GM23338 (cell line): ENCODE data around the gene TBCD. TPM values are rescaled to one million over a fixed set of nuclear protein-coding genes. Genes with fewer than 3 reads are reported as not detected.

Experiments
- ATAC-seq: fragments of 200-7000 bp; cut with Tn5 transposase; 3 replicates; pipeline ENCODE4 v1.9.1; 2020
- DNase-seq: peaks from one replicate; pipeline ENCODE4 v3.0.0-alpha.2; 2015; ENCODE audit warnings: low spot score
- H2AFZ ChIP-seq: fragments of 200-600 bp; sonication (generic); 2 replicates; pipeline ENCODE4 v1.8.0; 2016; ENCODE audit warnings: antibody characterized with exemption, mild to moderate bottlenecking, moderate library complexity
- H3F3A ChIP-seq: fragments of 200-600 bp; sonication (generic); replicated peaks from 2 replicates; pipeline ENCODE4 v1.8.0; 2017; ENCODE audit warnings: antibody characterized with exemption, mixed run types, low read depth
- H3K27ac ChIP-seq: fragments of 200-600 bp; sonication (generic); 2 replicates; pipeline ENCODE4 v1.6.1; 2016; ENCODE audit warnings: low read depth
- H3K27me3 ChIP-seq: fragments of 200-600 bp; sonication (generic); 2 replicates; pipeline ENCODE4 v1.8.0; 2016; ENCODE audit warnings: mild to moderate bottlenecking, mixed run types, moderate library complexity; ENCODE audit not compliant: insufficient read depth
- H3K36me3 ChIP-seq: fragments of 200-600 bp; sonication (generic); 2 replicates; pipeline ENCODE4 v1.8.0; 2016; ENCODE audit warnings: mild to moderate bottlenecking; ENCODE audit not compliant: insufficient read depth
- H3K4me1 ChIP-seq: fragments of 200-600 bp; sonication (generic); 2 replicates; pipeline ENCODE4 v1.8.0; 2016; ENCODE audit warnings: mild to moderate bottlenecking, moderate library complexity; ENCODE audit not compliant: insufficient read depth
- H3K4me2 ChIP-seq: fragments of 200-600 bp; sonication (generic); 2 replicates; pipeline ENCODE4 v1.7.1; 2017; ENCODE audit warnings: mixed run types
- H3K4me3 ChIP-seq: fragments of 200-600 bp; sonication (generic); 2 replicates; pipeline ENCODE4 v1.6.1; 2016; ENCODE audit warnings: mixed run types
- H3K79me2 ChIP-seq: fragments of 200-600 bp; sonication (generic); replicated peaks from 2 replicates; pipeline ENCODE4 v1.8.0; 2017; ENCODE audit warnings: mild to moderate bottlenecking; ENCODE audit not compliant: insufficient read depth
- H3K9me2 ChIP-seq: fragments of 200-600 bp; sonication (generic); 2 replicates; pipeline ENCODE4 v1.8.0; 2017; ENCODE audit not compliant: insufficient read depth
- H4K20me1 ChIP-seq: fragments of 200-600 bp; sonication (generic); replicated peaks from 2 replicates; pipeline ENCODE4 v1.8.0; 2017; ENCODE audit warnings: mild to moderate bottlenecking; ENCODE audit not compliant: insufficient read depth
- H3K27ac Mint-ChIP-seq: 2 replicates; pipeline ENCODE4 v1.8.0; 2020; ENCODE audit warnings: inconsistent platforms, mild to moderate bottlenecking, moderate library complexity, mixed read lengths
- H3K27me3 Mint-ChIP-seq: 3 replicates; pipeline ENCODE4 v1.8.0; 2022; ENCODE audit warnings: low read depth, mild to moderate bottlenecking, moderate library complexity, mixed read lengths, inconsistent platforms; ENCODE audit not compliant: insufficient read depth, poor library complexity
- H3K36me3 Mint-ChIP-seq: 3 replicates; pipeline ENCODE4 v1.8.0; 2021; ENCODE audit warnings: low read depth, mild to moderate bottlenecking, inconsistent platforms, moderate library complexity, mixed read lengths
- H3K4me1 Mint-ChIP-seq: 3 replicates; pipeline ENCODE4 v1.8.0; 2020; ENCODE audit warnings: mild to moderate bottlenecking, inconsistent platforms, mixed read lengths
- H3K4me3 Mint-ChIP-seq: 3 replicates; pipeline ENCODE4 v1.8.0; 2021; ENCODE audit warnings: moderate library complexity, mild to moderate bottlenecking, inconsistent platforms, mixed read lengths
- H3K9me3 Mint-ChIP-seq: 3 replicates; pipeline ENCODE4 v1.8.0; 2020; ENCODE audit warnings: moderate library complexity, mild to moderate bottlenecking, inconsistent platforms, mixed read lengths
- CREB1 ChIP-seq: fragments of 250-450 bp; sonication (Bioruptor Pico); IDR thresholded peaks from 2 replicates; pipeline ENCODE4 v1.5.0; 2020; ENCODE audit warnings: low read depth, mild to moderate bottlenecking, moderate library complexity
- CTCF ChIP-seq, 2 experiments: fragments of 200-600 bp in 1 of 2; sonication (generic) in 1 of 2; conservative IDR thresholded peaks; 2 replicates each; pipeline versions ENCODE4 v1.5.1 to v1.6.1; 2016 to 2017; ENCODE audit warnings: antibody characterized with exemption in 2 of 2, low read depth in 2 of 2, mild to moderate bottlenecking in 2 of 2, moderate library complexity in 1 of 2
- ETS1 ChIP-seq: IDR thresholded peaks from 2 replicates; pipeline ENCODE4 v1.6.1; 2016; ENCODE audit warnings: antibody characterized with exemption
- EZH2 ChIP-seq: fragments of 200-600 bp; sonication (generic); IDR thresholded peaks from one replicate; pipeline ENCODE4 v1.8.0; 2017; ENCODE audit warnings: antibody characterized with exemption, mild to moderate bottlenecking, low read depth; ENCODE audit not compliant: unreplicated experiment
- EZH2phosphoT487 ChIP-seq: fragments of 200-600 bp; sonication (generic); IDR thresholded peaks from one replicate; pipeline ENCODE4 v1.8.1; 2018; ENCODE audit warnings: antibody characterized with exemption; ENCODE audit not compliant: unreplicated experiment
- JUNB ChIP-seq: IDR thresholded peaks from one replicate; pipeline ENCODE4 v1.6.1; 2016; ENCODE audit warnings: antibody characterized with exemption; ENCODE audit not compliant: unreplicated experiment
- POLR2AphosphoS5 ChIP-seq: IDR thresholded peaks from 2 replicates; pipeline ENCODE4 v1.6.1; 2016; ENCODE audit warnings: antibody characterized with exemption, low read depth
- REST ChIP-seq: IDR thresholded peaks from one replicate; pipeline ENCODE4 v1.6.1; 2018; ENCODE audit warnings: antibody characterized with exemption; ENCODE audit not compliant: unreplicated experiment
- STAT1 ChIP-seq: IDR thresholded peaks from one replicate; pipeline ENCODE4 v1.6.1; 2016; ENCODE audit warnings: antibody characterized with exemption; ENCODE audit not compliant: unreplicated experiment
- ZNF114 ChIP-seq: fragments of 250-450 bp; sonication (Bioruptor Pico); IDR thresholded peaks from 2 replicates; pipeline ENCODE4 v1.5.0; 2020; ENCODE audit warnings: mild to moderate bottlenecking, moderate library complexity
- ZNF331 ChIP-seq: fragments of 250-450 bp; sonication (Bioruptor Pico); IDR thresholded peaks from 2 replicates; pipeline ENCODE4 v1.5.0; 2020; ENCODE audit warnings: low read depth, mild to moderate bottlenecking, moderate library complexity
- polyA plus RNA-seq: library from polyadenylated mRNA; unstranded; fragments of >200 nt; fragmentation: Nextera tagmentation; extraction: Ambion mirVana; gene quantifications from 2 replicates; pipeline ENCODE4 v1.2.1, GENCODE V29; 2016
- total RNA-seq: library from RNA; depleted of rRNA; stranded (reverse); fragments of >200 nt; shearing (Covaris generic); gene quantifications from 2 replicates; pipeline ENCODE4 v1.2.3, GENCODE V29; 2014

TBCD gene
- total and polyA plus RNA-seq, 2 experiments from 2014 or later: 75.0 to 116 TPM

GRCh38 chr17:82823004-82823403, 71.1 kb downstream of the TBCD start:
- peaks cover 11% of the 10 kb centered on the region; the same call in 2 of the 3 replicates for H3K9me3 Mint-ChIP-seq
- peaks cover 18% of the 10 kb centered on the region for H3K27me3 Mint-ChIP-seq

GRCh38 chr17:82825540-82826124, 73.8 kb downstream of the TBCD start:
- Histone ChIP-seq H4K20me1 (peaks cover 14% of the 10 kb centered on the region), H3K36me3 (0 out of 2 replicates have a peak, but pooled peaks cover 6% of the 10 kb centered on the region), H3K9me2 (no peaks in the 10 kb centered on the region), H3K4me2 (no peak overlapping the region), H2AFZ (no peak overlapping the region), H3K27me3 (no peaks in the 10 kb centered on the region), H3K4me1 (peaks cover 21% of the 10 kb centered on the region), H3K27ac (no peak overlapping the region; the same call in 1 of the 2 replicates), H3K79me2 (peaks cover 41% of the 10 kb centered on the region), H3K4me3 (no peak overlapping the region), H3F3A (0 out of 2 replicates have a peak, but pooled peaks cover 6% of the 10 kb centered on the region)
- peaks cover 13% of the 10 kb centered on the region for H3K27me3 Mint-ChIP-seq
- H3K27ac Mint-ChIP-seq: no peak overlapping the region
- no peak for DNase-seq
- no peak for ATAC-seq
- peaks cover under 1% of the 10 kb centered on the region; the same call in 2 of the 3 replicates for H3K9me3 Mint-ChIP-seq
- peaks cover 28% of the 10 kb centered on the region for H3K4me1 Mint-ChIP-seq
- peaks cover 49% of the 10 kb centered on the region for H3K36me3 Mint-ChIP-seq
- no peak overlapping the region for H3K4me3 Mint-ChIP-seq
- no peak for TF ChIP-seq JUNB
- TF ChIP-seq ZNF114 (CRISPR knock-in tag): no peak
- no peak for TF ChIP-seq CTCF (conservative IDR thresholded peaks at IDR 0.05; ENCODE audit: low read depth in 2 of 2)
- TF ChIP-seq EZH2phosphoT487: no peak
- no peak for TF ChIP-seq REST
- no peak for TF ChIP-seq POLR2AphosphoS5
- no peak for TF ChIP-seq EZH2
- TF ChIP-seq ETS1: no peak
- TF ChIP-seq STAT1: no peak
- no peak for TF ChIP-seq CREB1 (CRISPR knock-in tag)
- TF ChIP-seq ZNF331 (CRISPR knock-in tag): no peak

More at GRCh38 chr17:82823004-82823403, 71.1 kb downstream of the TBCD start:
- ATAC-seq (peak; percentile 78), DNase-seq (peak; percentile 68)
- Histone ChIP-seq H2AFZ (no peak overlapping the region), H3K36me3 (peaks cover 16% of the 10 kb centered on the region), H4K20me1 (peaks cover 14% of the 10 kb centered on the region), H3K9me2 (no peaks in the 10 kb centered on the region), H3K79me2 (peaks cover 36% of the 10 kb centered on the region), H3K27me3 (no peaks in the 10 kb centered on the region), H3K4me1 (peaks cover 21% of the 10 kb centered on the region), H3F3A (0 out of 2 replicates have a peak, but pooled peaks cover 3% of the 10 kb centered on the region), H3K4me3 (no peak overlapping the region), H3K27ac (peak overlapping the region; percentile 61; the same call in 1 of the 2 replicates), H3K4me2 (no peak overlapping the region)
- no peak overlapping the region for H3K27ac Mint-ChIP-seq
- peaks cover 57% of the 10 kb centered on the region for H3K36me3 Mint-ChIP-seq
- peaks cover 46% of the 10 kb centered on the region for H3K4me1 Mint-ChIP-seq
- no peak overlapping the region; the same call in 2 of the 3 replicates for H3K4me3 Mint-ChIP-seq
- TF ChIP-seq ZNF331 (CRISPR knock-in tag) (no peak), CTCF (conservative IDR thresholded peaks at IDR 0.05; ENCODE audit: low read depth in 2 of 2) (peak; percentile 55 to 68)
